Stimulated activated CD8-positive, alpha-beta memory T cell treated with anti-CD3 and anti-CD28 coated beads, Interleukin-4, amount 100 ng/mL, for 24 hours (primary cell): ENCODE results near the gene SCYL3.
"Not testable (repeated sequence)": the region's sequence is repeated elsewhere in the genome, so short reads cannot be mapped to it uniquely, and the experiment has no call there.

Experiments used
- DNase-seq: peaks from one replicate; pipeline ENCODE4 v3.0.0-alpha.2; 2020; ENCODE audit warnings: low read depth

The SCYL3 gene

DNA sequence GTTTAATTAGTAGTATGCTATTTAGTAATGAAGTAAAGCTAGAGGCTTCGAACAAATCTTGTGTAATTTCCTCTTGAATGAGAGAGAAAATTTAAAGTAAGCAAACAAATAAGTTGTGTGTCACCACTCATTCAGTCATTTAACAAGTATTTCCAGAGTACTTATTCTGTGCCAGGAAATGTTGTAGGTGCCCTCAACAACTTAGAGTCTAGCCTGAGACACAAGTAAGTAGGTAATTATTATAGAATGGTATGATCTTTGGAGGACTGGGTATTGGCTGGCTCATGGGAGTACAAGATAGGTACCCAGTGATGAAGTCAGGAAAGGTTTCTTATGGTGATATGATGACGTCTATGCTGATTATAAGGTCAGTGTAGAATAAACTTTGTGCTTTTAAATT lies 81.6 kb downstream of the SCYL3 start:
- no peak for DNase-seq

DNA sequence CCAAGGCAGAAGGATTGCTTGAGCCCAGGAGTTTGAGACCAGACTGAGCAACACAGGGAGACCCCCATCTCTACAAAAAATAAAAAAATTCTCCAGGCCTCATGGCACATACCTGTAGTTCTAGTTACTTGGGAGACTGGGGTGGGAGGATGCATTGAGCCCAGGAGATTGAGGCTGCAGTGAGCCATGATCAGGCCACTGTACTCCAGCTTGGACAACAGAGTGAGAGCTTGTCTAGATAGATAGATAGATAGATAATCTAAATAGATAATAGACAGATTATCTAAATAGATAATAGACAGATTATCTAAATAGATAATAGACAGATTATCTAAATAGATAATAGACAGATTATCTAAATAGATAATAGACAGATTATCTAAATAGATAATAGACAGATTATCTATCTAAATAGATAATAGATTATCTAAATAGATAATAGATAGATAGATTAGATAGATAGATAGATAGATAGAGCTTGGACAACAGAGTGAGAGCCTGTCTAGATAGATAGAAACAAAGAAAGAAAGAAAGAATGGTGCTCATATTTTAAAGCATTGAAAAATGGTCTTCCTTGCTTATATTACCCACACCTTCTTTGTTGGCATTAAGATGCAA lies 82.2 kb downstream of the SCYL3 start:
- DNase-seq: not testable (repeated sequence)

DNA sequence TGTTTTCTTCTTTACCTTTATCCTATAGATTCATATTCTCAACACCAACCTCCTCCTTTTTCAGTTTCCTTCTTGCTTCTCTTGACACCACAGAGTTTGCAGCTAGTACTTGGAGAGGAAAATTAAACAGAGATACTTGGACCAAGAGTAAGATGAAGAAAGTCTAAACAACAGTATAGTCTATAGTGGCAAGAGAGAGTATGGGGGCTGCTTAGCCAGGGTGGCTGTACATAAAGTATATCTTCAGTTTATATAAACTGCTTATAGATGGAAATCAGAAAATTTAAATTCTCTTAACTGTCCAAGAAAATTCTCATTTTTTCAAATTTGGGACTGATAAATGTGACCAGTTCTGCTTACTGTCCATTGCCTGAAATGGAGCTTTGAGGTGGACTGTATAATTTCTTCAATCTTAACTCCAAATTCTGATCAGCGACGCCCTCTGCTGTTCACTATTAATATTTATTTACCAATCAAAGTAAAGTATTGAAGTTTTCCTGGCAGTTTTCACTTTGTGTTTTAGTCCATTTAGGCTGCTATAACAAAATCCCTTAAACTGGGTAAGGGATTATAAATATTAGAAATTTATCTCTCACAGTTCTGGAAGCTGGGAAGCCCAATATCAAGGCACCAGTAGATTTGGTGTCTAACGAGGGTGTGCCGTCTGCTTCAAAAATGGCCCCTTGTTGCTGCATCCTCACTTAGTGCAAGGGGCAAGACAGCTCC lies 84.2 kb downstream of the SCYL3 start:
- DNase-seq: no peak

DNA sequence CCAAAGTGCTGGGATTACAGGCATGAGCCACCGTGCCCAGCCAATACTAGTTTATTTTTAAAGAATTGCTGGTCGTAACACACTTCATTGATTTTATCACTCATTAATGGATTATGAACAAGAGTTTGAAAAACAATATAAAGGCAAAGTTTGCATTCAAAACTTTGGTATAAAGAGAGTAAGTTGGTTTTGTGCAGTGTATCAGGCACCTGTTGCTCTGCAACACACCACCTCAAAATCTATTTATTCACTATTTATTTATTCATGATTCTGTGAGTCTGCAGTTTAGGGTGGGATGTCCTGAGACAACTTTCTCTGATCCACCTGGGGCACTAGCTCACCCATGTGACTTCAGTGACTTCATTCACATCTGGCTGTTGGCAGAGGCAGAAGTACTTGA lies 88.8 kb downstream of the SCYL3 start:
- no peak for DNase-seq

DNA sequence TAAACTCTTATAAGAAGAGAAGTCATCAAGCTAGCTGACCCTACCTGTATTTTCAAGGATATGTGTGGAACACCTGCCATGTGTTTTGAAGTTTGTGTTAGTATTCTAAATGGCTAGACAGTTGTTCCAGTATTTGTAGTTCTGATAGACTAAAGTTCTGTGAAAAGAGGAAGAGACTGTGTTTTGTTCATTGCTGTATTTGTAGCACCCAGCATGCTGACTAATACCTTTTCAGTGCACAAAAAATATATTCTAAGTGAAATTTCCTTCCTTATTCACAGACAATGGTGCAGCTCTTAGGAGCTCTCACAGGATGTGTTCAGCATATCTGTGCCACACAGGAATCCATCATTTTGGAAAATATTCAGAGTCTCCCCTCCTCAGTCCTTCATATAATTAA lies 90.8 kb downstream of the SCYL3 start:
- no peak for DNase-seq
